ENCODE data around the gene RGS6.
"Not testable (repeated sequence)": the region's sequence is repeated elsewhere in the genome, so short reads cannot be mapped to it uniquely, and the experiment has no call there.

DNA sequence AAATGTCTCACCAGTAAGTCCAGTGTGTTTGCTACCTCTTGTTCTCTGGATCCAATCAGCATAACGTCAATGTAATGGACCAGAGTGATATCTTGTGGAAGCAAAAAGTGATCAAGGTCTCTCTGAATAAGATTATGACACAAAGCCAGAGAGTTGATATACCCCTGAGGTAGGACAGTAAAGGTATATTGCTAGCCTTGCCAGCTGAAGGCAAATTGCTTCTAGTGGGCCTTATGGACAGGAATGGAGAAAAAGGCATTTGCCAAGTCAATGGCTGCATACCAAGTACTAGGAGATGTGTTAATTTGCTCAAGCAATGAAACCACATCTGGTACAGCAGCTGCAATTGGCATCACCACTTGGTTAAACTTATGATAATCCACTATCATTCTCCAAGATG lies 7.1 kb downstream of the RGS6 start:
- TF ChIP-seq, protein P1, sequence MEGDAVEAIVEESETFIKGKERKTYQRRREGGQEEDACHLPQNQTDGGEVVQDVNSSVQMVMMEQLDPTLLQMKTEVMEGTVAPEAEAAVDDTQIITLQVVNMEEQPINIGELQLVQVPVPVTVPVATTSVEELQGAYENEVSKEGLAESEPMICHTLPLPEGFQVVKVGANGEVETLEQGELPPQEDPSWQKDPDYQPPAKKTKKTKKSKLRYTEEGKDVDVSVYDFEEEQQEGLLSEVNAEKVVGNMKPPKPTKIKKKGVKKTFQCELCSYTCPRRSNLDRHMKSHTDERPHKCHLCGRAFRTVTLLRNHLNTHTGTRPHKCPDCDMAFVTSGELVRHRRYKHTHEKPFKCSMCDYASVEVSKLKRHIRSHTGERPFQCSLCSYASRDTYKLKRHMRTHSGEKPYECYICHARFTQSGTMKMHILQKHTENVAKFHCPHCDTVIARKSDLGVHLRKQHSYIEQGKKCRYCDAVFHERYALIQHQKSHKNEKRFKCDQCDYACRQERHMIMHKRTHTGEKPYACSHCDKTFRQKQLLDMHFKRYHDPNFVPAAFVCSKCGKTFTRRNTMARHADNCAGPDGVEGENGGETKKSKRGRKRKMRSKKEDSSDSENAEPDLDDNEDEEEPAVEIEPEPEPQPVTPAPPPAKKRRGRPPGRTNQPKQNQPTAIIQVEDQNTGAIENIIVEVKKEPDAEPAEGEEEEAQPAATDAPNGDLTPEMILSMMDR (IDR thresholded peaks at IDR 0.05), result not testable (repeated sequence)
- not testable (repeated sequence) for TF ChIP-seq POLR2A, EP300 (IDR thresholded peaks at IDR 0.05)
